Ishikawa (cell line): ENCODE data around the gene GAGE12F.
"Not testable (repeated sequence)": the region's sequence is repeated elsewhere in the genome, so short reads cannot be mapped to it uniquely, and the experiment has no call there.

Experiments used
- EP300 ChIP-seq: IDR thresholded peaks from 2 replicates; pipeline ENCODE4 v1.6.1; 2012; ENCODE audit warnings: borderline replicate concordance
- MAX ChIP-seq: IDR thresholded peaks from 2 replicates; pipeline ENCODE4 v1.6.1; 2012
- NFIC ChIP-seq: IDR thresholded peaks from 2 replicates; pipeline ENCODE4 v1.6.1; 2012
- REST ChIP-seq: IDR thresholded peaks from 2 replicates; pipeline ENCODE4 v1.6.1; 2012; ENCODE audit warnings: low read depth, mild to moderate bottlenecking
- TAF1 ChIP-seq: IDR thresholded peaks from 2 replicates; pipeline ENCODE4 v1.6.1; 2012; ENCODE audit warnings: low read depth, mild to moderate bottlenecking
- YY1 ChIP-seq: IDR thresholded peaks from 2 replicates; pipeline ENCODE4 v1.6.1; 2012; ENCODE audit warnings: low read depth

- TF ChIP-seq TAF1, REST, YY1, NFIC, EP300, MAX: not testable (repeated sequence)
Observed at GRCh38 chrX:49589196-49589595, 28.6 kb downstream of the GAGE12F start, which contains the start of gene GAGE2A.
